Kidney (tissue), 14 donors: Measurements from ENCODE around the gene ANKRD27. TPM values are rescaled to one million over a fixed set of nuclear protein-coding genes. Genes with fewer than 3 reads are reported as not detected.
"Not testable (repeated sequence)": the region's sequence is repeated elsewhere in the genome, so short reads cannot be mapped to it uniquely, and the experiment has no call there.

ENCODE experiments used
- DNase-seq, 5 donors: peaks; one replicate each; pipeline ENCODE4 v3.0.0-alpha.2; 2013 to 2020
- FAIRE-seq: peaks from 2 replicates; lab custom pipeline; 2012; peaks lifted over from hg19 to GRCh38; lab: Jason Lieb, UNC
- H3K27ac ChIP-seq, 2 donors: one replicate each; pipeline ENCODE4 v1.7.0; 2013; ENCODE audit warnings: low read depth in 2 of 2, low read length in 2 of 2, inconsistent platforms in 1 of 2
- H3K27me3 ChIP-seq: one replicate; pipeline ENCODE4 v1.7.1; 2013; ENCODE audit warnings: low read length, inconsistent platforms; ENCODE audit not compliant: control insufficient read depth, insufficient read depth
- H3K36me3 ChIP-seq, 3 donors: one replicate each; pipeline versions ENCODE4 v1.7.0 to v1.7.1; 2013; ENCODE audit warnings: low read length in 3 of 3, control low read depth in 1 of 3, inconsistent platforms in 1 of 3; ENCODE audit not compliant: insufficient read depth in 3 of 3, control insufficient read depth in 2 of 3
- H3K4me1 ChIP-seq, 3 donors: one replicate each; pipeline versions ENCODE4 v1.7.0 to v1.7.1; 2013; ENCODE audit warnings: low read length in 3 of 3, inconsistent platforms in 1 of 3, low read depth in 1 of 3; ENCODE audit not compliant: control insufficient read depth in 2 of 3, insufficient read depth in 2 of 3
- H3K4me3 ChIP-seq, 3 donors: one replicate each; pipeline versions ENCODE4 v1.7.0 to v1.8.1; 2013; ENCODE audit warnings: low read length in 3 of 3, control low read depth in 1 of 3, inconsistent platforms in 1 of 3
- H3K9ac ChIP-seq, 3 donors: one replicate each; pipeline versions ENCODE4 v1.7.0 to v1.7.1; 2013; ENCODE audit warnings: low read length in 3 of 3, control low read depth in 1 of 3, inconsistent platforms in 1 of 3
- H3K9me3 ChIP-seq, 3 donors: one replicate each; pipeline versions ENCODE4 v1.7.0 to v1.7.1; 2013; ENCODE audit warnings: low read length in 3 of 3, control low read depth in 1 of 3, inconsistent platforms in 1 of 3; ENCODE audit not compliant: control insufficient read depth in 2 of 3, insufficient read depth in 1 of 3
- CTCF ChIP-seq: IDR thresholded peaks from 3 replicates; pipeline ENCODE4 v1.5.1; 2012; ENCODE audit warnings: mild to moderate bottlenecking, moderate library complexity, borderline replicate concordance; ENCODE audit not compliant: insufficient read depth; ENCODE audit errors: extremely low read depth
- intact Hi-C: fragments of 100-400 bp; cut with DNase I; formaldehyde crosslinking; loops from one replicate; pipeline ENCODE4 v1.11.1; 2022
- polyA plus RNA-seq: library from polyadenylated mRNA; stranded (reverse); fragments of 350-450 nt; fragmentation: Illumina TruSeq; extraction: RNeasy Lipid Tissue Mini Kit (QIAGEN cat#74804); gene quantifications from one replicate; pipeline ENCODE4 v1.2.3, GENCODE V29; 2014; ENCODE audit warnings: low read depth, low replicate concordance; ENCODE audit not compliant: insufficient read depth
- total RNA-seq: library from RNA; stranded (reverse); fragmentation: NEBNext Ultra II Directional; extraction: Animal tissue kit (Norgen Biotek cat#: 25700); gene quantifications from one replicate; pipeline ENCODE4 v1.2.1, GENCODE V29; 2021
- donor health status: control.
- donor health status: control.
- donor health status: control.
- donor health status: control.
- donor health status: control.
- donor health status: DM: yes; HTN: yes; CAD: no.
- donor health status: Normal renal cell carcinoma (clear cell type).

ANKRD27 gene
- total and polyA plus RNA-seq, 2 donors from 2014 or later = 9.3 to 29.8 TPM

GRCh38 chr19:32576790-32577189 lies 98.2 kb downstream of the ANKRD27 start:
- H3K36me3 ChIP-seq = no peaks in the 10 kb centered on the region
- TF ChIP-seq CTCF = no peak
- H3K4me1 ChIP-seq = peaks cover 0 to 2% (median 0%) of the 10 kb centered on the region in 3 donors
- no peaks in the 10 kb centered on the region for H3K9me3 ChIP-seq
- FAIRE-seq (no peak), DNase-seq (no peak)
- no peaks in the 10 kb centered on the region for H3K27me3 ChIP-seq
- intact Hi-C loops = no loop called here
- no peak overlapping the region for H3K27ac ChIP-seq
- H3K9ac ChIP-seq = no peak overlapping the region
- no peak overlapping the region for H3K4me3 ChIP-seq

- Histone ChIP-seq H3K4me1 (no peaks in the 10 kb centered on the region), H3K27me3 (no peaks in the 10 kb centered on the region), H3K4me3 (no peak overlapping the region), H3K9me3 (no peaks in the 10 kb centered on the region), H3K36me3 (no peaks in the 10 kb centered on the region), H3K27ac (no peak overlapping the region), H3K9ac (no peak overlapping the region)
- DNase-seq = no peak
- TF ChIP-seq CTCF = no peak
- intact Hi-C loops = no loop called here
- no peak for FAIRE-seq
These were observed 101.5 kb downstream of the ANKRD27 start for GRCh38 chr19:32573492-32573794.

GRCh38 chr19:32572700-32573491 lies 102.1 kb downstream of the ANKRD27 start:
- H3K4me1 ChIP-seq, H3K27ac ChIP-seq, H3K9ac ChIP-seq, H3K27me3 ChIP-seq, H3K9me3 ChIP-seq, H3K36me3 ChIP-seq, DNase-seq, intact Hi-C loops, H3K4me3 ChIP-seq, FAIRE-seq: not testable (repeated sequence)

- H3K9me3 ChIP-seq, H3K9ac ChIP-seq, H3K4me1 ChIP-seq, H3K36me3 ChIP-seq, H3K27ac ChIP-seq, H3K4me3 ChIP-seq, intact Hi-C loops, DNase-seq, H3K27me3 ChIP-seq, FAIRE-seq: not testable (repeated sequence)
These were observed 103.4 kb downstream of the ANKRD27 start for GRCh38 chr19:32571471-32572075.
